ENCODE measurements around the gene CDCP1.

CDCP1 gene

GRCh38 chr3:45145681-45146614, at the start of gene CDCP1:
Gene CDCP1, minus strand, starts transcription at chr3:45146378. Its CDS starts 91 bp downstream, at chr3:45146287.
- TF ChIP-seq POLR2A (IDR thresholded peaks at IDR 0.05; ENCODE audit: low read depth, low read length): no peak
- FAIRE-seq (no peak), DNase-seq (ENCODE audit: insufficient read length, low spot score) (no peak)

GRCh38 chr3:45194791-45195190, 48.6 kb upstream of the CDCP1 start:
- DNase-seq (ENCODE audit: insufficient read length, low spot score): no peak
- no peak for TF ChIP-seq POLR2A (IDR thresholded peaks at IDR 0.05; ENCODE audit: low read depth, low read length)
- no peak for FAIRE-seq

GRCh38 chr3:45191924-45192417, 45.8 kb upstream of the CDCP1 start:
- FAIRE-seq: no peak
- no peak for TF ChIP-seq POLR2A (IDR thresholded peaks at IDR 0.05; ENCODE audit: low read depth, low read length)
- DNase-seq (ENCODE audit: insufficient read length, low spot score): no peak

GRCh38 chr3:45191424-45191823, 45.2 kb upstream of the CDCP1 start:
- FAIRE-seq (no peak), DNase-seq (ENCODE audit: insufficient read length, low spot score) (no peak)
- TF ChIP-seq POLR2A (IDR thresholded peaks at IDR 0.05; ENCODE audit: low read depth, low read length): no peak

GRCh38 chr3:45188719-45189659, 42.8 kb upstream of the CDCP1 start:
- no peak for TF ChIP-seq POLR2A (IDR thresholded peaks at IDR 0.05; ENCODE audit: low read depth, low read length)
- DNase-seq (ENCODE audit: insufficient read length, low spot score) (no peak), FAIRE-seq (no peak)

GRCh38 chr3:45187694-45188141, 41.5 kb upstream of the CDCP1 start:
- FAIRE-seq (no peak), DNase-seq (ENCODE audit: insufficient read length, low spot score) (no peak)
- no peak for TF ChIP-seq POLR2A (IDR thresholded peaks at IDR 0.05; ENCODE audit: low read depth, low read length)

- no peak for TF ChIP-seq POLR2A (IDR thresholded peaks at IDR 0.05; ENCODE audit: low read depth, low read length)
- DNase-seq (ENCODE audit: insufficient read length, low spot score) (no peak), FAIRE-seq (no peak)
These were observed 40.7 kb upstream of the CDCP1 start for GRCh38 chr3:45186871-45187270.

- DNase-seq (ENCODE audit: insufficient read length, low spot score) (no peak), FAIRE-seq (no peak)
- TF ChIP-seq POLR2A (IDR thresholded peaks at IDR 0.05; ENCODE audit: low read depth, low read length): no peak
These were observed 39.3 kb upstream of the CDCP1 start for GRCh38 chr3:45185461-45185860.

GRCh38 chr3:45185052-45185451, 38.9 kb upstream of the CDCP1 start:
- no peak for TF ChIP-seq POLR2A (IDR thresholded peaks at IDR 0.05; ENCODE audit: low read depth, low read length)
- no peak for FAIRE-seq
- DNase-seq (ENCODE audit: insufficient read length, low spot score): no peak

GRCh38 chr3:45183872-45184262, 37.7 kb upstream of the CDCP1 start:
- no peak for DNase-seq (ENCODE audit: insufficient read length, low spot score)
- TF ChIP-seq POLR2A (IDR thresholded peaks at IDR 0.05; ENCODE audit: low read depth, low read length): no peak
- FAIRE-seq: no peak

- TF ChIP-seq POLR2A (IDR thresholded peaks at IDR 0.05; ENCODE audit: low read depth, low read length): no peak
- peak; percentile 78 for FAIRE-seq
- peak; percentile 57 for DNase-seq (ENCODE audit: insufficient read length, low spot score)
These were observed 37.0 kb upstream of the CDCP1 start for GRCh38 chr3:45182915-45183871.

- TF ChIP-seq POLR2A (IDR thresholded peaks at IDR 0.05; ENCODE audit: low read depth, low read length): no peak
- no peak for DNase-seq (ENCODE audit: insufficient read length, low spot score)
- no peak for FAIRE-seq
These were observed 35.3 kb upstream of the CDCP1 start for GRCh38 chr3:45181496-45181895.

GRCh38 chr3:45180899-45181298, 34.7 kb upstream of the CDCP1 start:
- no peak for FAIRE-seq
- TF ChIP-seq POLR2A (IDR thresholded peaks at IDR 0.05; ENCODE audit: low read depth, low read length): no peak
- DNase-seq (ENCODE audit: insufficient read length, low spot score): no peak
